Epithelial cell of prostate (primary cell): ENCODE data around the gene CTH.
"Not testable (repeated sequence)": the region's sequence is repeated elsewhere in the genome, so short reads cannot be mapped to it uniquely, and the experiment has no call there.

Experiments used
- DNase-seq: peaks from one replicate; pipeline ENCODE4 v3.0.0-alpha.2; 2011; ENCODE audit warnings: low read depth, low spot score
- H3K27ac ChIP-seq: fragments of 450-650 bp; 2 replicates; pipeline ENCODE4 v1.5.1; 2017; ENCODE audit warnings: mild to moderate bottlenecking

The CTH gene

DNA sequence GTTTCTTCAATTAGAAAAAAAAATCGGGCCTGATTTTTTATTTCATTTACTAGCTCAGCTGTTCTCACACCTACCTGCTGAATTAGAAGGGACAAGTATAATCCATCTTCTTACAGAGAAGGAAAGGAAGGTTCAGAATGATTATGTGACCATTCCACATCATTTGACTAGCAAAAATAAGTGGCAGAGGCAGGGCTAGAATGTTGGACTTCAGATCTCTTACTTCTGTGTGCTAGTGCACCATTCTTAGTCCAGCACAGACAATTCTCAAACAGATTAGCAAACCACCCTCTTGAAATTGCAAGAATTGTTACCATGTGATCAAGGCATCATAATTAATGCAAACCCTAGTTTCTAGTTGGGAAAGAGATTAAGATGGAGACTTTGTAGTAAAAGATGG is 32.7 kb downstream of the CTH start:
- no peak for DNase-seq
- no peak overlapping the region for H3K27ac ChIP-seq

- H3K27ac ChIP-seq: no peak overlapping the region
- no peak for DNase-seq
Observed at GRCh38 chr1:70449049-70449448, 38.0 kb downstream of the CTH start.

- not testable (repeated sequence) for H3K27ac ChIP-seq, DNase-seq
Observed at GRCh38 chr1:70452164-70452939, 41.3 kb downstream of the CTH start.

DNA sequence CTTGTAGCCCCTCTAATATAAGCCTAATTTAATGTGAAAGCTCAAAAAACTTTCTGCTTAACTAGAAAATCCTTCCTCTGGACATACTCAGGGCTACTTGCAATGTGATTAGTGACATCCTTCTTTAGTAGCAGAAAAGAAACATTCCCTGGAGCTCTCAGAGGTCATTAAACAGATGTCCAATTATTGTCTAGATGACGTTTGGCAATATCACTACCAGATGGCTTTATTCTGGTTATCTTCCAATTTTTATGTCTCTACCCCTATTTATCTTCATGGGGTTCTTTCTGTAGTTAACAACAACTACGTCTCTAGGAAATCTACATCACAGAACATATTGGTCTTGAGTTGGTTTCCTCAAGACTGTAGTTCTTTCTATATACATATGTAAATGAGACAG is 44.2 kb downstream of the CTH start:
- H3K27ac ChIP-seq: no peak overlapping the region
- no peak for DNase-seq

- DNase-seq: no peak
- H3K27ac ChIP-seq: no peak overlapping the region
Observed at GRCh38 chr1:70458131-70458530, 47.1 kb downstream of the CTH start.

GRCh38 chr1:70459496-70460225 is 48.6 kb downstream of the CTH start:
- DNase-seq: peak; percentile 22
- no peak overlapping the region for H3K27ac ChIP-seq

- not testable (repeated sequence) for DNase-seq, H3K27ac ChIP-seq
Observed at GRCh38 chr1:70460740-70461713, 50.0 kb downstream of the CTH start.

DNA sequence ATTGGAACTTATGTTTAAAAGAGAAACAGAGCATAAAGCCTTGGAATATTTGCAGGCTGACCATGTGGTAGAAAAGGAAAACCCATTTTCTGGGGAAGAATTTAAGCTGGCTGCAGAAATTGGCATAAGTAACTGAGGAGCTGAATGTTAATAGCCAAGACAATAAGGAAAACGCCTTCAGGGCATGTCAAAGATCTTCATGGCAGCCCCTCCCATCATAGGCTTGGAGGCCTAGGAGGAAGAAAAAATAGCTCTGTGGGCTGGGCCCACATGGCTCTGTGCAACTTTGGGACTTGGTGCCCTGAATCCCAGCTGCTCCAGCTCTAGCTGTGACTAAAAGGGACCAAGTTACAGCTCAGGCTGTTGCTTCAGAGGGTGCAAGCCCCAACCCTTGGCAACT is 51.5 kb downstream of the CTH start:
- no peak for DNase-seq
- no peak overlapping the region for H3K27ac ChIP-seq

GRCh38 chr1:70465911-70466310 is 54.8 kb downstream of the CTH start:
- H3K27ac ChIP-seq: no peak overlapping the region
- DNase-seq: no peak

GRCh38 chr1:70467531-70467930 is 56.5 kb downstream of the CTH start:
- no peak for DNase-seq

GRCh38 chr1:70468180-70468579 is 57.1 kb downstream of the CTH start:
- DNase-seq: no peak
- H3K27ac ChIP-seq: no peak overlapping the region

More at GRCh38 chr1:70467531-70467930, 56.5 kb downstream of the CTH start:
- no peak overlapping the region for H3K27ac ChIP-seq

- H3K27ac ChIP-seq, DNase-seq: not testable (repeated sequence)
Observed at GRCh38 chr1:70469184-70469583, 58.1 kb downstream of the CTH start.

- H3K27ac ChIP-seq: no peak overlapping the region
- DNase-seq: no peak
Observed at GRCh38 chr1:70475023-70475422, 64.0 kb downstream of the CTH start.

- no peak for DNase-seq
- H3K27ac ChIP-seq: no peak overlapping the region
Observed at GRCh38 chr1:70477090-70477489, 66.0 kb downstream of the CTH start.

GRCh38 chr1:70477905-70478304 is 66.8 kb downstream of the CTH start:
- H3K27ac ChIP-seq, DNase-seq: not testable (repeated sequence)

- DNase-seq: no peak
- H3K27ac ChIP-seq: no peak overlapping the region
Observed at GRCh38 chr1:70483342-70483741, 72.3 kb downstream of the CTH start.

DNA sequence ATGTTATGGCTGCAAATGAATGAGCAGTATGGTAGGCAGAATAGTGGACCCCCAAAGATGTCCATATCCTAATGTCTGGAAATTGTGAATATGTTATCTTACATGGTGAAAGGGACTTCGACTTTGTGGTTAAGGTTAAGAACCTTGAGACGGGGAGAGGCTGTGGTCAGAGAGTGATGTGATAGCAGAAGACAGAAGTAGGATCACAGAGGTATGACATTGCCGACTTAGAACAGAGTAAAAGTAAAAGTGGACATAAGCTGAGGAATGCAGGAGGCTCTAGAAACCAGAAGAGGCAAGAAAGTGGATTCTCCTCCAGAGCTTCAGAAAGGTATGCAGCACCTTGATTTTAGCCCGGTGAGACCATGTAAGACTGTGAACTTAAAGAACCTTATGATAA is 74.6 kb downstream of the CTH start:
- DNase-seq: no peak
- no peak overlapping the region for H3K27ac ChIP-seq

GRCh38 chr1:70486676-70487458 is 75.8 kb downstream of the CTH start:
- H3K27ac ChIP-seq: peak overlapping the region; percentile 42
- peak; percentile 18 for DNase-seq

DNA sequence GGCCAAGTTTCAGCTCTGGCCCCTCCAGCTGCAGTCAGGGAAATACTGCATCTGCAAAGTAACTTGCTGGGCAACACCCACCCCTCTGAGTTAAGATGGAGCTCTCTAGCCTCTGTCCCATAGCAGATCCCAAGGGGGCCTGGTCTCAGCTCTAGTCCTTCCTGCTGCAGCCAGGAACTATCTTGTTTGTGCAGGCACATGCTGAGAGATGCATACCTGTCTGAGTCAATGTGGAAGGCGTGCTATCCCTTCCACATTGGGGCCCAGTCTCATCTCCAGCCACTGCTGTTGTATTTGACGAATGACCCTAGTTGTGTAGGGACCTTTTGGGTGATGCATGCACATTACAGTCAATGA is 76.4 kb downstream of the CTH start:
- DNase-seq: peak; percentile 16
- peak overlapping the region; percentile 42 for H3K27ac ChIP-seq
